ENCODE data around the gene SAP25.

- TF ChIP-seq CTCF (conservative IDR thresholded peaks at IDR 0.05 in 1 of 2, IDR thresholded peaks at IDR 0.05 in 1 of 2; ENCODE audit: extremely low read depth in 1 of 2, insufficient read depth in 1 of 2, low read depth in 1 of 2, low read length in 2 of 2) = no peak
- TF ChIP-seq EZH2 (IDR thresholded peaks at IDR 0.05; ENCODE audit: borderline replicate concordance, low read length) = no peak
Measured at GRCh38 chr7:100565133-100565571, 8.5 kb downstream of the SAP25 start.

Measured in mammary epithelial cell (primary cell).